CD4-positive, alpha-beta T cell treated with Interferon gamma for 1 hour (primary cell): ENCODE results near the gene FOXB2.
"Not testable (repeated sequence)": the region's sequence is repeated elsewhere in the genome, so short reads cannot be mapped to it uniquely, and the experiment has no call there.

Experiments
- DNase-seq: peaks from one replicate; pipeline ENCODE4 v3.0.0-alpha.2; 2020

FOXB2 gene

DNA sequence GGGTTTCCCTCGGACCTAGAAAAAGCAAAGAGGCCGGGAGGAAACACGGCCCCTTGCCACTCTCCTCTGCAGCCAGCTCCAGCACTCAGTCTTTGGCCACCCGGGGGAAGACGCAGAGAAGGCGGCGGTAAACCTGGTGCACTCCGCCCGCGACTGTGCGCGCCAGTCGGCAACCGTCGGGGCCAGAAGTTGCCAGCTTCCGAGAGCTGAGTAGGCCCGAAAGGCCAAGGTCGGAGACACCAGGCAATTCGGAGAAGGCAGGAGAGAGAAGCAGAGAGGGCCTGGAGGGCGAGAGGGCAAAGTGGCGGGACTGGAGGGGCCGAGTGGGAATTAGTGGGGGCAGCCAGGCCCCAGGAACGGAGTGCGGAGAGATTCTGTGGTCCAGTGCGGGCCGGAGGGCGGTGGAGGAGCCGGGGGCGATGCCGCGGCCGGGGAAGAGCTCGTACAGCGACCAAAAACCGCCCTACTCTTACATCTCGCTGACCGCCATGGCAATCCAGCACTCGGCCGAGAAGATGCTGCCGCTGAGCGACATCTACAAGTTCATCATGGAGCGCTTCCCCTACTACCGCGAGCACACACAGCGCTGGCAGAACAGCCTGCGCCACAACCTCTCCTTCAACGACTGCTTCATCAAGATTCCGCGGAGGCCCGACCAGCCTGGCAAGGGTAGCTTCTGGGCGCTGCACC, at the start of gene FOXB2:
FOXB2 (plus strand) TSS at position 420 of the 690 bp plus-strand sequence; CDS start at position 420, 0 bp downstream.
- DNase-seq = no peak

DNA sequence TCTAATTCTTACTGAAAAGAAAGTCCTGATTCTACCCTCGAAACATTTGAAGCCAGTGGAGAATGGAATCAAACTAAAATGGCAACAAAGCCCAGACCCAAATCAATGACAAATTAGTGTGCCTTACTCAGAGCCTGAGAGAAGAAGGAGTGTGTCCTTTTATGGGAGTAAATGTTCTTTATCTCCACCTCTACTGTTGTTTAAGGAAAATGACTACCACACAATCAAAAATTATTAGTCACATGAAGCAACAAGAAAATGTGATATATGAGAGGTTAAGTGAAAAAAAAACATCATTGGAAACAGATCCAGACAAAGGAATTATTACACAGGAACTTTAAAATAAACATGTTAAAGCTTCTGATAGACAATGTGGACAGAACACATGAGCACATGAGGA, 49.7 kb upstream of the FOXB2 start:
- DNase-seq = no peak

DNA sequence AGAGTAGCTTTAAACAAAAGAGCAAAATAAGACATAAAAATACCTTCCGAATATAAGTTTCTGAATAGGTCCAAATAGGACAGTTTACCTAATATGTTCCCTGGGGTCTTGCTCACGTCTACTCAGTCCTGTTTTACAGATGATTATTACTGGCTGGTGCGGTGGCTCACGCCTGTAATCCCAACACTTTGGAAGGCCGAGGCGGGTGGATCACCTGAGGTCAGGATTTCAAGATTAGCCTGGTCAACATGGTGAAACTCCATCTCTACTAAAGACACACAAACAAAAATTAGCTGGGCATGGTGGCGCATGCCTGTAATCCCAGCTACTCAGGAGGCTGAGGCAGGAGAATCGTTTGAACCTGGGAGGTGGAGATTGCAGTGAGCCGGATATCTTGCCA, 40.6 kb upstream of the FOXB2 start:
- DNase-seq = not testable (repeated sequence)

DNA sequence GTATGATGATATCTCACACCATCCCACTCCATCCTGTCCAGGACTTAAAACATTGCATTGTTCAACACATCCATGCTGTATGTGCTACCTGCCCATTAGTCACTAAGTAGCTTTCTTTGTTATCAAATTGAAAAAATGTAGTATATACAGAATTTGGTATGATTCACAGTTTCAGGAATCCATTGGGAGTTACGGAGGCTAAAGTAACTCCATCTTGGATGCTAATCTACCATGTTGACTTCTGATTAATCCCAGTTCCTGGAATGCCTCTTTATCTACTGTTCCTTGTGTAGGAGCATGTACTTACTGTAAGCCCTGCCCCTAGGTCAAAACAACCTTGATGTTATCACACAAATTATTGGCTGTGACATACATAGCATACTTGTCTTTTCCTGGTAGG, 38.9 kb upstream of the FOXB2 start:
- no peak for DNase-seq

DNA sequence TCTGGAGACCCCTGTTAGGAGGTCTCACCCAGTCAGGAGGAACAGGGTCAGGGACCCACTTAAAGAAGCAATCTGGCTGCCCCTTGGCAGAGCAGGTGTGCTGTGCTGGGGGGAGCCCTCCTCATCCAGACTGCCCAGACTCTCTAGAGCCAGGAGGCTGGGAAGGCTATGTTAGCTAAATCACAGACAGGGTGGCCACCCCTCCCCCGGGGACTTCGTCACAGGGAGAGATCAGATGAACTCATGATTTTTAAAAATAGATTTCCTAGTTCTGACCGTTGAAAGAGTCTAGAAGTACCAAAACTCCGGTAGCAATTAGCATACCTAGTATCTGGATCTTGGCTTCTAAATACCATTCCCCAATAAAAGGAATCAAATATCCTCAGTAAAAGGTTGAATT, 35.0 kb upstream of the FOXB2 start:
- DNase-seq = no peak

DNA sequence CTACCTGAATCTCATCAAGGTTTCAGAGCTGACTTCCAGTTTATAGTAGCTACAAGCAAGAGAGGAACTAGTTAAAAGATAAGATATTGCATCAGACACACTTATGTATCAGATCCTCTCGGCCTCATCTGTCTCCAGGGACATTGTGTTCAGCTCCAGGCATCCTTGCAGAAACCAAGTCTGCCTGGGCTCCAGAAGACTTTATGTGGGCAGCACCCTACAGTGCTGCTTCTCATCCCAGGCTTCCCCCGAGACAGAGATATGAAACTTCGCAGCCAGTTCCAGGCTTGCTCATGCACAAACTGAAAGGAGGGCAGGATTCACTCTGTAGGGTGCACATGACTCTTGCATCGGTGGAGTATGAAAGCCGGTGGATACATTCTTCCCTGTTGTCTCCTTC, 33.9 kb upstream of the FOXB2 start:
- DNase-seq = no peak

DNA sequence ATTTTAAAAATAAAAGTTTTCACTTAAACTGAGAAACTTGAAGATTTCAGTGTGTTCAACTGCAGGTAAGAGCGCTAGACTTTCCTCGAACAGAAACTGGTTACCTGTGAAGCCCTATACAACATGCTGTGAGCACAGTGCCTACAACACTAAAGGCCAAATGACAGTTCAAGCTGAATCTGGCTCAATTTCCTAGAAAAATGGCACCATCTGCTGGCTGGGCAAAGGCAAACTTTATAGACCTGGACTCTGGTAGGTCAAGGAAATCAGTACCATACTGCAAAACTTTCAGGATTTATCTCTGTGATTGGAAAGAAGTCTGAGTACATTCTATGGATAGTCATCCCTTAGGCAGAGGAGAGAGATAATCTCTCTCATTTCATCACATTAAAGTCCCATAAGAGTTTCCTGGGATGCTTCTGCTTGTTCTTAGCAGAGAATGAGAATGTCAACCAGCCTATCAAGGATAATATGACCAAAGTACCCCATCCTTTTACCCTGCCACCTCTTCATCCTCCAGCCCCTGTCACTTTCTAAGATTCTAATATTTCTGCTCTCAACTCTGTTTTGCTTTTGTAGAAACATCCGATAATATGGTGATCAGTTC, 31.8 kb upstream of the FOXB2 start:
- no peak for DNase-seq

DNA sequence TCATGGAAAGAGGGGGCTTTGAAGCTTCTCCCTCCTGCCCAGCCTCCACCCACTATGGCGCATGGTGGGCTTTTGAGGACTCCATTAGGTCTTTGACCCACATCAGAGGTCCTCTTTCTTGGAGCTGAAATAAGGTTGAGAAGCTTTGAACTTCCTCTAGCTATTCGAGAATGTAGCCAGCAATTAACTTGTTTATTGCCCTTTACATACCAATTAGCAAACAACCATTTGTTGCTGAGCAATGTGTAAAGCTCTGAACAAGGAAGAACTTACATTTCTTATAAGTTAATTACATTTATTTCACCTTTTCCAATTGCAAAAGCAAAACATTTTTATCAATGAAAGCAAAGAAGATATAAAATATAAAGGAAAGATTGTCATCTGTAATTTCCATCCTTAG, 30.5 kb upstream of the FOXB2 start:
- no peak for DNase-seq

DNA sequence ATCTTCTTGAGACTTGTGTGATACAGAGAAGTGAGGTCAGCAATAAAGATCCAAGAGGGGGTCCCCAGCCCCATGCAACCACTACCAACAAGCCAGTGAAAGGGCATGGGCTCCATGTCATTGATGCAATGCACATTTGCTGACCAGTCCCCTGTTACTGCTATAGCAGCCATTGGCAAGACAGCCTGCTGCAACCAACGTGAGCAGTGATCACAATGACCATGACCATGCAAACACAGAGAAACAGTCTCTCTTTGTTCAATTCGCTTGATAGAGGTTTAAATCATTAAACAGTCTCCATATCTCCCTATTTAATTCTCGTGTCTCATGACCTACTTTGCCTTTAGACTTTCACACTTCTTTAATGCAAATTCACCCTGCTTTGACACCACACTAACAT, 30.0 kb upstream of the FOXB2 start:
- no peak for DNase-seq

DNA sequence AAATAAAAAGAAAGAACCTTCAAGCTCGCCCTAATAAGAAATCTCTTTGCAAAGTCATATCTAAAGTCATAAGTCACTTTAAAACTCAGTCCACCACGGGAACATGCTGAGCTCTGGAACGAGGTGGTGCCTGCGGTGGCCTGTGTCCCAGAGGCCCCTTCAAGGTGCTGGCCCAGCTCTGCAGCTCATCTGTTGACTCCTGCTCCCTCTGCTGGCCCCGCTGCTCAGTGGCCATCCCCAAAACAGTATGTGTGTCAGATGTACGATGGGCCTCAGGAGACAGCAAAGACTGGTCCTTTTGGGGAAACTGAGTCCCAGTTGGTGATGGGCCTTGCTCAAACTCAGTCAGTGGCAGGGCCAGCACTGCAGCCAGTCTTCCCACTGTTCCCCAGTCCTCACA, 22.8 kb upstream of the FOXB2 start:
- no peak for DNase-seq

DNA sequence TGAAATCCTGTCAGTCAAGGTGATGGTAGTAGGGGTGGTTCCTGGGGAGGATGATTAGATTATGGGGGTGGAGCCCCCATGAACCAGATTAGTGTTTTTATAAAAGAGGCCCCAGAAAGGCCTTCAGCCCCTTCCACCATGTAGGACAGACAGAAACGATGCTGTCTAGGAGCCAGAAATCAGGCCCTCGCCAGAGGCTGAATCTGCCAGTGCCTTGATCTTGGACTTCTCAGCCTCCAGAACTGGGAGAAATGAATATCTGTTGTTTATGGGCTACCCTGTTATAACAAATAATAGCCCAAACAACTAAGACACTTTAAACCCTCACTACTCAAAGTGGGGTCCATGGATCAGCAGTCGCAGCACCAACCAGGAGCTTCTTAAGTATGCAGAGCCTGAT, 20.2 kb upstream of the FOXB2 start:
- no peak for DNase-seq

DNA sequence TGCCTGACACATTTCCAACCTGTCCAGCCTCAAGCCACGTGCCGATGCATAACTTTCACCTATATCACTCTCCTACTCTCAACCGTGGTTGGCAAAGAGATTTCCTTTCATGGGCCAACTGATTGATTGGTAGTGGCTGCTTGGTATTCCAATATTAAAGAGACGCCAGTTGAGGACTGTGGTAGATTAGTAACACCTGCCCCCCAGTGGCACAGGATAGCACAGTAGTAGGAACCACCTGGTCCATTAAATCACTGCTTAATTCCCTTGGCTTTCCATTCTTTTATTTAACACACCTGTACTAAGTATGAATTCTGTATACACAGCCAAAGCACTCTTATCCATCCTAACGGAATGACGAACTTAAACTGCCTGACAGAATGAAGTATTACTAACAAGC, 19.1 kb upstream of the FOXB2 start:
- no peak for DNase-seq

DNA sequence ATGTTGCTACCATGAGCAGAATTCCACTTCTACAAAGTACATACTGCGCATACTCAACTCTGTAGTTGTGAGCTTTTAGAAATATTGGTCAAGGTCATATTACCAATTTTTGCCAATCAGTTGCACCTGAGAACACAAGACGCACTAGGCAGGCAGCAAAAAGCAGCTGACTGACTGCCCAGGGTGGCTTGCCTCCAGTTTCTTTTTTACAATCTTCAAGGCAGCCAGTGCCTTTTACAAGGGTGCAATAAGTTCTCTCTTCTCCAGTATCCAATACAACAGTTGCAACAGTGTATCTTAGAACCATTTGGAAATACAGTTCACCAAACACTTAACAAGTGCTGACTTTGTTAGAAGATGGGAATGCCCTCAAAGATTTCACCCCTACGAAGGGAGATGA, 16.1 kb upstream of the FOXB2 start:
- DNase-seq = no peak

DNA sequence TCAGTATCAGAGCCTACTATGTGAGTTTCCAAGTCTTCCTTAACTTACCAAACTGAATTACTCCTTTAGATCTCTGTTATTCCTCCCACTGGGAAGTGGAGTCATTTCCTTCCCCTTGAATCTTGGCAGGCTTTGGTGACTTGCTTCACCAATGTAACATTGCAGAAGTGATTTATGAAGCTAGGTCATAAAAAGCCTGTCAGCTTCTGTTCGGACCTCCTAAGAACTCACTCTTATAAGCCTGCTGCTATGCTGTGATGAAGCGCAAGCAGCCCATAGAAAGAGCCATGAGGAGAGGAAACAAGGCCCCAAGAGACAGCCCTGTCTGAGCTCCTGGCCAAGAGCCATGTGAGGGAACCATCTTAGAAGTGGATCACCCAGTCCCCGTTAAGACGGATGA, 14.2 kb upstream of the FOXB2 start:
- DNase-seq = no peak

DNA sequence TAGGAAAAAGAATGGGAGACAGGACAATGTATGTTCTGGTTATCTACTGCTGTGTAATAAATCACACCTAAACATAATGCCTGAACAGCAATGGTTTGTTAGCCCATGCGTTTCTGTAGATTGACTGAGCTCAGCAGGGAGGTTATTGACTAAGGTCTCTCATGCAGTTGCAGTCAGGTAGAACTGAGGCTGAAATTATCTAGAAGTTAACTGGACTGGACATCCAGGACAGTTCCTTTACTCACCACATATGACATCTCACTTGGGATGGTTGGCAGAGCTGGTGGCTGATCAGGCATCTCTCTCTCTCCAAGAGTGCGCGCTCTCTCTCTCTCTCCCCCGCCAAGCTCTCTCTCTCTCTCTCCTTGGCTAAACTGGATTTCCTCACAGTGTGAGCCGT, 8.9 kb upstream of the FOXB2 start:
- no peak for DNase-seq

DNA sequence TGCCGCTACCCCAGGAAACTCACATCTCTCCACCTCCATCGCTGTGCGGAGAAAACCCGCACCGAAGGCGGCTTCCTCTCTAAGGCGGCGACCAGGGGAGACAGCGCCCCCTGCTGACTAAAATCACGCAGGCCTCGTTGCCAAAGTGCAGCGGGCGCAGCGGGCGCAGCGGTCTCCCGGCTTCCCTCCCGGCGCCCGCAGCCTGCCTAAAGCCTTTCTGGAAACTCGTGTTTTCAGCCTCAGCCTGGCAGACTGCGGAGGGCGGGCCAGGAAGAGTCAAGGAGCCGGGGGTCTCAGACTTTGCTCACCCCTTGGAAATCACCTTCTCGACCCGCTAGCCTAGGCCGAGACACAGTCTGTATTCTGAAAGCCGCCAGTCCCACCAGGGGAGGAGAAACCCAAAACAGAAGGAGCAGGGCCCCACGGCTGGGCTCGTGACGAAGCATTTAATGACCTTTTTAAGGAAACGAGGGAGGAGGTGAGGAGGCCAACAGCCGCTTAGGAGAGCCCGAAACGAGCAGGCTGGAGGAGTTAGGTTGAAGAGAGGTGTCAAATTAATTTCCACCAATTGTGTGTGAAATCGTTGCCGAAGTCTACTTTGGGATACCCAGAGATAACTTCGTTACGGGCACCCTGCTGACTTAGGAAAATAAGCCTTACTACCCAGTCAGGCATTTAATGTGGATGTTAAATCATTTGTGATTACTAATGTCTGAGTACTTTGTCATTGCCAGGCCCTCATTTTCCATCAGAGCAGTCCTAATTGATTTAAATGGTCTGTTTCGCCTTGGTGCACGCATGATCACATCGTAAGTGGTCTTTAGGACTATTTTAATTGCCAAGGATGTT, 7.3 kb upstream of the FOXB2 start:
- DNase-seq = peak; percentile 15

DNA sequence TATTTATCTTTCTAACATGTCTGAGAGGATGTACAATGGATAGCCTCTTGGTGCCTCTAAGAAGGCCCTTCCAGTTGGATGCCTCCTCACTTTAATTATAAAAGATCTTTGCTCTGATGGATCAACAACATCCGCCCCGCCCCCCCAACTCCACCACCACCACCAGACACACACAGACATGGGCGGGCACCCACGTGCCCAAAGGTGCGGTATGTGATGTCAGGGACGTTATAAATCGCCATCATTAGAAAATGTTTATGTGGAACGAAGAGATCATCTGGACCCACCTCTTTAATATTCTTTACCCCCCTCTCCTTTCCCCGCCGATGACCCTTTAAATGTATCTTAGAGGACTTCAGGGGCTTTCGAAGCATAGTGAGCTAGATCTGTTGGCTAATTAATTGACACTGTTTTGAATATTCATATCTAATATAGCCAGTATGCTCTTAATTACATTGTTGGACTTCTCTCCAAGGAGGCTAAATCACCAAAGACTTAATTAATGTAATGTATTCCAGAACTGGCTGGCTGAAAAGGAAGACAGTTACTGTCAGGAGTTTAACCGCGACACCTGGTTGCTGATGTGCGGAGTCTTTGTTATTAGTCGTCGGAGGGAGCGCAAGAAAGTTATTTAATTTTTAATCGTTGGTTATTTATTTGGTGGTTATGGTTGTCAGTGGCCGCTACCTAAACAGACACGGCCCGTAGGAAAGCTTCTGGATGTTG, 6.1 kb upstream of the FOXB2 start:
- no peak for DNase-seq

DNA sequence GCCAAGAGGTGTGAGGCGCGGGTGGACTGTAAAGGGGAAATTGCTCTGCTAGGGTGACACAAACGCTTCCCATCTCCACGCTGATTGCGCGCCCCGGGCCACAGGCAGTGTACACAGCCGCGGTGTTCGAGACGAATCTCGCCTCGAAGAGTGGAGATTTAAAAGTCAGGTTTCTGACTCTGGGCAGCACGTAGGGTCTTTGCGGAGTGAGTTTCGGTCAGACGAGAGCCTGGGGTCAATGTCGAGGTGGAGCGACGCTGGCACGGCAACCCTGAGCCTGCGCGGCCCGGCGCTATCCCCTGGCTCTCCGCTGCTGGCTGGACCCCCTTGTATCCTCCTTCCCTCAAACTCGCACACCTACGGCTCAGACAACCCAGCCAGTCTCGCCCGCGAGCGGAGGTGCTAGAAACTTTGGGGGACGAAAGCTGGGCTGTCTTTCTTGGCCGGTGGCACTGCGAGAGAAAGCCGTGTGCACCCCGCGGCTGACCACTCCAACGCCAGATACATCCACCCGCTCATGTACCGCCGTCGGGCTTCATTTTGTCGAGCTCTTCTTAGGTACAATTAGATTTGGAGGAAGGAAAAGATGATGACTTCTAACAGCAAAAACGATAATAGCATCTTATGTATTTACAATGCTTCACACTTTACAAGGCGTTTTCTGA, 5.4 kb upstream of the FOXB2 start:
- DNase-seq = no peak

DNA sequence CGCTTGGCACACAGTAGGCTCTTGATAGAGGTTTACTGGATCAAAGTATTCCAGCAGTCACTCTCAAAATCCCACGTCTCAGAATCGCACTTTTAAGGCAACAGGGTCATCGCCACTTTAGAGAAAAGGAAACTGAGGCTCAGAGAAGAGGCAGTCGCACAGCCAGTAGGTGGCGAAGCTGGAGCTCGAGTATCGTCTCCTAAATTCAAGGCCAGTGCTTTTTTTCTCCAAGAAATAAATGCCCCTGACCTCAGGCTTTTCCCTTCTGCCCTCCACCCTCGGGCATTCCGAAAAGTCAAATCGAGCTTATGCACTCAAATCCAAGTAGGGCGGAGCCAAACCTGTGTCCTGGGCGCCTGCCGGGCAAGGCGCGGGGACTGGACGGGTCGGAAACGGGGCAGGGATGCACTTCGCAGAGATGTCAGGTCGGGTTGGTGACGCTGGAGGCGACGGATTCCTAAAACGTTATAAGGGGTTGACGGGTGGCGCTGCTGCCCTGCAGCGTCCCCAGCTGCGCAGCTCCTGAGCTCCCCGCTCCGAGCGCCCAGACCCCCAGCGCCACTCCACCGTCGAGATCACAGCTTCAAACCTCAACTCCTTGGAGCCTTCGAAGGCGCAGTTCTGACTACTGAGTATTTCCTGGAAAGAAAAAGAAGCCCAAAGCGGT, 4.7 kb upstream of the FOXB2 start:
- DNase-seq = no peak

DNA sequence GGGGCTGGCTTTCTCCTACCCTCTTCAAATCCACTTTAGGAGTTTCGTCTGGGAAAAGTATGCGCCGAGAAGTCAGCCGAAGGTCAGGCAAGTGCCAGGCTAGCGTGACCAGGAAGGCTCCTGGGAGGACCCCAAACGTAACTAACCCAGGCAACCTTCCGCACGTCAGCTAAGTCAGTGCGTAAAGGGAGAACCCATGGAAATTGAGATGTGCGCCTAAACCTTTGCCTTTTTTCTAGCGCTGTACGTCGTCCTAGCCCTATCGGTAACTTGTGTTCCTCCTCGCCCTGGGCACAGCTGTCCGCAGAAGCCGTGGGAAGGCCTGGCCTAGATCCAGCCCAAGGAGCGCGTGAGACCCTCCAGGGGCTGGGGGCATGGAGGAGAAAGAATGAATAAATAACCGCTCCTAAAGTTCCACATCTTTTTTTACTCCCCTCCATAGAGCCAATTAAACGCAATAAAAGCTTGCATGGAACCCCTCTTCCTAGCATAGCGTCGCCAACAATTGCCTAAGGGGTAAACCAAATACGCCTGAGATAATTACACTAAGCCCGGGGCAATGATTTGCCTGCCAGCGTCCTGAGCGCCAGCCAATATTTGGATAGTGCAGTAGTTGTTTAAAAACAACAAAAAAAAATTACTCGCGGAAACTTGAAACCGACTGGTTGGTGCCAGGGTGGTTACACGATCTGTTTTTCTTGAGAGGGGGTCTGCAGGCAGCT, 4.0 kb upstream of the FOXB2 start:
- DNase-seq = no peak

DNA sequence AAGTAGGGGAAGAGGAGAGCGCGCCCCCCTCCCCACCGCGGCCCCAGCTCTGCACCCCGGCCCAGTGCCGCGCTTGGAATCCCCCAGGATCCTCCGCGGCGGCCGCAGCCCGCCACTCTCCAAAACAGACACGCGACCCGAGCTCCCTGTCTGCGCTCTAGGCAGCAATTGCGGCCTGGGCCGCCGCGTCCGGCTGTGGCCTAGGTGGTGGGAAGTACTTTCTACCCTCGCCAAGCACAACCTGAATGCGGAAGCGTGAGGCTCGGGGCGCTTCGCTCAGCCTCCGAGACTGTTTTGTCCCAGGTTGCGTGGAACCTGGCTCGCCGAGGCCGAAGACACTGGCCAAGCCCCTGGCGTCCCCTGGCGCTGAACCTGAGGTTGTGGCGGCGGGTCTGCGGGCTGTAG, 3.3 kb upstream of the FOXB2 start:
- no peak for DNase-seq
